Osteoblast (primary cell): ENCODE results near the gene GASK1B. TPM values are rescaled to one million over a fixed set of nuclear protein-coding genes. Genes with fewer than 3 reads are reported as not detected.

Source experiments
- DNase-seq: peaks from one replicate; pipeline ENCODE4 v3.0.0; 2011; ENCODE audit warnings: low spot score, mixed read lengths; ENCODE audit not compliant: insufficient read length; ENCODE audit errors: missing footprints
- H2AFZ ChIP-seq: 2 replicates; pipeline ENCODE4 v1.6.0; 2011; ENCODE audit warnings: mild to moderate bottlenecking, low read length
- H3K27ac ChIP-seq: 2 replicates; pipeline ENCODE4 v1.5.1; 2011; ENCODE audit warnings: mild to moderate bottlenecking, low read depth, low read length, moderate library complexity
- H3K27me3 ChIP-seq: 2 replicates; pipeline ENCODE4 v1.6.0; 2012; ENCODE audit warnings: mild to moderate bottlenecking, control low read depth, inconsistent platforms, low read length, moderate library complexity; ENCODE audit not compliant: insufficient read depth
- H3K36me3 ChIP-seq: 2 replicates; pipeline ENCODE4 v1.5.1; 2011; ENCODE audit warnings: mild to moderate bottlenecking, low read length, control low read depth, moderate library complexity; ENCODE audit not compliant: insufficient read depth
- H3K4me1 ChIP-seq: 2 replicates; pipeline ENCODE4 v1.5.1; 2011; ENCODE audit warnings: mild to moderate bottlenecking, low read length, control low read depth, moderate library complexity; ENCODE audit not compliant: insufficient read depth
- H3K4me2 ChIP-seq: 2 replicates; pipeline ENCODE4 v1.6.0; 2011; ENCODE audit warnings: mild to moderate bottlenecking, low read length; ENCODE audit not compliant: insufficient read depth
- H3K4me3 ChIP-seq: fragments of 200-600 bp; sonication (generic); 3 replicates; pipeline ENCODE4 v1.5.1; 2012; ENCODE audit warnings: mild to moderate bottlenecking, low read length, inconsistent platforms; ENCODE audit not compliant: insufficient read depth
- H3K79me2 ChIP-seq: 2 replicates; pipeline ENCODE4 v1.6.0; 2012; ENCODE audit warnings: mild to moderate bottlenecking, low read length, control low read depth, inconsistent platforms; ENCODE audit not compliant: insufficient read depth
- H3K9me3 ChIP-seq: 2 replicates; pipeline ENCODE4 v1.5.1; 2011; ENCODE audit warnings: low read depth, low read length, control low read depth
- H4K20me1 ChIP-seq: 2 replicates; pipeline ENCODE4 v1.6.0; 2012; ENCODE audit warnings: mild to moderate bottlenecking, low read length, control low read depth; ENCODE audit not compliant: insufficient read depth
- CTCF ChIP-seq: IDR thresholded peaks from 2 replicates; pipeline ENCODE4 v1.5.1; 2011; ENCODE audit warnings: mild to moderate bottlenecking, low read depth, low read length, moderate library complexity; ENCODE audit errors: extremely low read depth
- total RNA-seq: library from RNA; depleted of rRNA; stranded (reverse); fragments of >200 nt; gene quantifications from 2 replicates; pipeline ENCODE4 v1.2.3, GENCODE V29; 2012

Gene GASK1B
- total RNA-seq, 1 donor, result 42.0 TPM

GRCh38 chr4:158131027-158131426 is 41.8 kb downstream of the GASK1B start:
- TF ChIP-seq CTCF, result no peak
- no peaks in the 10 kb centered on the region for H3K27me3 ChIP-seq
- H3K9me3 ChIP-seq, result no peaks in the 10 kb centered on the region
- DNase-seq, result no peak
- no peak overlapping the region for H2AFZ ChIP-seq
- H3K4me1 ChIP-seq, result no peaks in the 10 kb centered on the region
- no peak overlapping the region for H3K4me3 ChIP-seq
- no peak overlapping the region for H3K27ac ChIP-seq
- H3K79me2 ChIP-seq, result no peaks in the 10 kb centered on the region
- peaks cover 3% of the 10 kb centered on the region for H3K36me3 ChIP-seq
- no peaks in the 10 kb centered on the region for H4K20me1 ChIP-seq
- no peak overlapping the region for H3K4me2 ChIP-seq

- DNase-seq, result no peak
These were observed 42.6 kb downstream of the GASK1B start for GRCh38 chr4:158130204-158130603.

GRCh38 chr4:158129694-158130093 is 43.1 kb downstream of the GASK1B start:
- Histone ChIP-seq H2AFZ (no peak overlapping the region), H3K36me3 (peaks cover 3% of the 10 kb centered on the region), H4K20me1 (no peaks in the 10 kb centered on the region), H3K4me2 (no peak overlapping the region), H3K79me2 (no peaks in the 10 kb centered on the region), H3K27me3 (no peaks in the 10 kb centered on the region), H3K4me3 (no peak overlapping the region), H3K9me3 (no peaks in the 10 kb centered on the region), H3K4me1 (no peaks in the 10 kb centered on the region), H3K27ac (no peak overlapping the region)
- DNase-seq, result no peak
- no peak for TF ChIP-seq CTCF

More at GRCh38 chr4:158130204-158130603, 42.6 kb downstream of the GASK1B start:
- TF ChIP-seq CTCF, result no peak
- H3K4me1 ChIP-seq, result no peaks in the 10 kb centered on the region
- H3K27ac ChIP-seq, result no peak overlapping the region
- H3K36me3 ChIP-seq, result peaks cover 3% of the 10 kb centered on the region
- H3K27me3 ChIP-seq, result no peaks in the 10 kb centered on the region
- no peaks in the 10 kb centered on the region for H4K20me1 ChIP-seq
- H3K4me3 ChIP-seq, result no peak overlapping the region
- H3K79me2 ChIP-seq, result no peaks in the 10 kb centered on the region
- H3K4me2 ChIP-seq, result no peak overlapping the region
- H3K9me3 ChIP-seq, result no peaks in the 10 kb centered on the region
- H2AFZ ChIP-seq, result no peak overlapping the region

- Histone ChIP-seq H3K4me1 (no peaks in the 10 kb centered on the region), H3K27ac (no peak overlapping the region), H3K4me2 (no peak overlapping the region), H3K79me2 (no peaks in the 10 kb centered on the region), H3K27me3 (no peaks in the 10 kb centered on the region), H3K9me3 (no peaks in the 10 kb centered on the region), H2AFZ (no peak overlapping the region), H3K4me3 (no peak overlapping the region), H3K36me3 (peaks cover 3% of the 10 kb centered on the region), H4K20me1 (no peaks in the 10 kb centered on the region)
- no peak for DNase-seq
- no peak for TF ChIP-seq CTCF
These were observed 44.3 kb downstream of the GASK1B start for GRCh38 chr4:158128540-158128939.
